Sigmoid colon (tissue), 7 donors: ENCODE results near the gene MROH2A. TPM values are rescaled to one million over a fixed set of nuclear protein-coding genes. Genes with fewer than 3 reads are reported as not detected.
A peak's percentile ranks its signal among the peaks of the same experiment; 100 is the strongest.

ENCODE experiments used
- DNase-seq: peaks from one replicate; pipeline ENCODE4 v3.0.0-alpha.2; 2019
- H3K27ac ChIP-seq, 4 donors: fragments of 200-600 bp; sonication (generic); one replicate each; pipeline ENCODE4 v1.5.1; 2016 to 2019; ENCODE audit warnings: mild to moderate bottlenecking in 1 of 4
- H3K27me3 ChIP-seq, 3 donors: fragments of 200-600 bp; sonication (generic); one replicate each; pipeline ENCODE4 v1.5.1; 2019; ENCODE audit warnings: mild to moderate bottlenecking in 1 of 3
- H3K36me3 ChIP-seq, 4 donors: fragments of 200-600 bp; sonication (generic); one replicate each; pipeline ENCODE4 v1.5.1; 2016 to 2019
- H3K4me1 ChIP-seq, 4 donors: fragments of 200-600 bp; sonication (generic); one replicate each; pipeline ENCODE4 v1.5.1; 2017 to 2019
- H3K4me3 ChIP-seq, 4 donors: fragments of 200-600 bp; sonication (generic); one replicate each; pipeline ENCODE4 v1.5.1; 2017 to 2019; ENCODE audit warnings: mild to moderate bottlenecking in 2 of 4, moderate library complexity in 1 of 4
- H3K9me3 ChIP-seq, 4 donors: fragments of 200-600 bp in 3 of 4; sonication (generic) in 3 of 4; one replicate each; pipeline versions ENCODE4 v1.5.1 to v1.6.1; 2013 to 2019
- CTCF ChIP-seq, 4 experiments: fragments of 450-650 bp in 3 of 4; fragments of 200-600 bp in 1 of 4; IDR thresholded peaks; one replicate each; pipeline ENCODE4 v1.5.1; 2016 to 2019; ENCODE audit warnings: antibody characterized with exemption in 4 of 4, mild to moderate bottlenecking in 3 of 4, moderate library complexity in 2 of 4
- EP300 ChIP-seq, 4 donors: sonication (generic); formaldehyde crosslinking; IDR thresholded peaks; one replicate each; pipeline ENCODE4 v1.6.1; 2017; ENCODE audit warnings: antibody characterized with exemption in 4 of 4
- POLR2A ChIP-seq, 2 donors: fragments of 450-650 bp; IDR thresholded peaks; one replicate each; pipeline ENCODE4 v1.6.1; 2016; ENCODE audit warnings: antibody characterized with exemption in 2 of 2, mild to moderate bottlenecking in 2 of 2, moderate library complexity in 2 of 2
- POLR2AphosphoS5 ChIP-seq, 4 donors: sonication (generic); formaldehyde crosslinking; IDR thresholded peaks; one replicate each; pipeline ENCODE4 v1.6.1; 2017; ENCODE audit warnings: antibody characterized with exemption in 4 of 4
- WGBS, 2 donors: extraction: QIAGEN DNeasy Blood & Tissue Kit; methylation state at CpG; one replicate each; pipeline ENCODE4 v1.1.7; 2013; 5-methylcytosine and 5-hydroxymethylcytosine counted together
- intact Hi-C: fragments of 100-400 bp; cut with DNase I; formaldehyde crosslinking; loops from one replicate; pipeline ENCODE4 v1.15.1; 2023
- polyA plus RNA-seq, 3 donors: library from polyadenylated mRNA; stranded (reverse); fragments of 200-250 nt; gene quantifications; one replicate each; pipeline ENCODE4 v1.2.3, GENCODE V29; 2013
- total RNA-seq, 4 donors: library from RNA; depleted of rRNA; stranded (reverse); fragments of >200 nt; gene quantifications; one replicate each; pipeline ENCODE4 v1.1.0, GENCODE V29; 2016
- donor health status: healthy with polysubstance abuse.
- donor health status: Bipolar disorder and iron deficiency.
- donor health status: healthy.

The MROH2A gene
- total and polyA plus RNA-seq, 7 donors: 0.06 TPM; not detected in 6

- Histone ChIP-seq H3K4me1 (no peaks in the 10 kb centered on the region), H3K4me3 (no peak overlapping the region), H3K36me3 (no peaks in the 10 kb centered on the region), H3K27me3 (no peaks in the 10 kb centered on the region), H3K9me3 (no peaks in the 10 kb centered on the region), H3K27ac (no peak overlapping the region)
- TF ChIP-seq POLR2A (IDR thresholded peaks at IDR 0.05) (no peak), POLR2AphosphoS5 (IDR thresholded peaks at IDR 0.05) (no peak), EP300 (IDR thresholded peaks at IDR 0.05) (no peak), CTCF (IDR thresholded peaks at IDR 0.05) (no peak)
- peak; percentile 47 for DNase-seq
- 91 to 94% methylated on average over 6 of the region's 6 CpGs for WGBS, 2 donors
- intact Hi-C loops: no loop called here
These were observed 52.1 kb downstream of the MROH2A start for GRCh38 chr2:233830111-233830802.

- TF ChIP-seq EP300 (IDR thresholded peaks at IDR 0.05) (no peak), POLR2A (IDR thresholded peaks at IDR 0.05) (no peak), POLR2AphosphoS5 (IDR thresholded peaks at IDR 0.05) (no peak), CTCF (IDR thresholded peaks at IDR 0.05) (no peak)
- H3K27ac ChIP-seq: no peak overlapping the region
- DNase-seq: peak; percentile 55
- intact Hi-C loops: no loop called here
- H3K36me3 ChIP-seq: no peaks in the 10 kb centered on the region
- no peaks in the 10 kb centered on the region for H3K27me3 ChIP-seq
- 62 to 86% methylated on average over 14 of the region's 14 CpGs for WGBS, 2 donors
- H3K4me3 ChIP-seq: no peak overlapping the region
- no peaks in the 10 kb centered on the region for H3K4me1 ChIP-seq
- H3K9me3 ChIP-seq: no peaks in the 10 kb centered on the region
These were observed 53.0 kb downstream of the MROH2A start for GRCh38 chr2:233831011-233831721.

- H3K4me3 ChIP-seq: no peak overlapping the region
- TF ChIP-seq POLR2A (IDR thresholded peaks at IDR 0.05) (no peak), POLR2AphosphoS5 (IDR thresholded peaks at IDR 0.05) (no peak), EP300 (IDR thresholded peaks at IDR 0.05) (no peak), CTCF (IDR thresholded peaks at IDR 0.05) (no peak)
- no peaks in the 10 kb centered on the region for H3K27me3 ChIP-seq
- no peaks in the 10 kb centered on the region for H3K9me3 ChIP-seq
- H3K27ac ChIP-seq: no peak overlapping the region
- no peaks in the 10 kb centered on the region for H3K4me1 ChIP-seq
- intact Hi-C loops: no loop called here
- WGBS, 2 donors: 98% methylated on average over 6 of the region's 6 CpGs
- no peaks in the 10 kb centered on the region for H3K36me3 ChIP-seq
- peak; percentile 14 for DNase-seq
These were observed 53.7 kb downstream of the MROH2A start for GRCh38 chr2:233831861-233832260.

- Histone ChIP-seq H3K27ac (no peak overlapping the region), H3K4me1 (no peaks in the 10 kb centered on the region), H3K9me3 (no peaks in the 10 kb centered on the region), H3K4me3 (no peak overlapping the region), H3K27me3 (no peaks in the 10 kb centered on the region), H3K36me3 (no peaks in the 10 kb centered on the region)
- TF ChIP-seq EP300 (IDR thresholded peaks at IDR 0.05): no peak
- TF ChIP-seq CTCF (IDR thresholded peaks at IDR 0.05): no peak
- no peak for TF ChIP-seq POLR2AphosphoS5 (IDR thresholded peaks at IDR 0.05)
- TF ChIP-seq POLR2A (IDR thresholded peaks at IDR 0.05): no peak
- intact Hi-C loops: no loop called here
- 77 to 82% methylated on average over 9 of the region's 9 CpGs for WGBS, 2 donors
- DNase-seq: peak; percentile 24
These were observed 54.3 kb downstream of the MROH2A start for GRCh38 chr2:233832414-233832813.
